Lung (tissue), 12 donors: ENCODE data around the gene MLF1. TPM values are rescaled to one million over a fixed set of nuclear protein-coding genes. Genes with fewer than 3 reads are reported as not detected.

ENCODE experiments used
- ATAC-seq: fragments of 200-7000 bp; cut with Tn5 transposase; one replicate; pipeline ENCODE4 v1.9.1; 2020; ENCODE audit warnings: moderate number of reproducible peaks; ENCODE audit not compliant: insufficient read depth, low FRiP score
- DNase-seq, 3 donors: peaks; one replicate each; pipeline ENCODE4 v3.0.0-alpha.2; 2013 to 2017
- H3K27ac ChIP-seq, 2 donors: one replicate each; pipeline ENCODE4 v1.5.1; 2013; ENCODE audit warnings: mild to moderate bottlenecking in 2 of 2, moderate library complexity in 2 of 2, control low read depth in 1 of 2, inconsistent platforms in 1 of 2, low read depth in 1 of 2, low read length in 1 of 2
- H3K27me3 ChIP-seq, 3 donors: one replicate each; pipeline ENCODE4 v1.5.1; 2013; ENCODE audit warnings: low read length in 2 of 3; ENCODE audit not compliant: control insufficient read depth in 3 of 3, insufficient read depth in 3 of 3
- H3K36me3 ChIP-seq, 4 donors: one replicate each; pipeline ENCODE4 v1.5.1; 2013; ENCODE audit warnings: low read length in 4 of 4, mild to moderate bottlenecking in 1 of 4, moderate library complexity in 1 of 4; ENCODE audit not compliant: control insufficient read depth in 4 of 4, insufficient read depth in 4 of 4
- H3K4me1 ChIP-seq, 5 donors: one replicate each; pipeline ENCODE4 v1.5.1; 2013; ENCODE audit warnings: low read length in 5 of 5, mild to moderate bottlenecking in 2 of 5, moderate library complexity in 1 of 5; ENCODE audit not compliant: control insufficient read depth in 5 of 5, insufficient read depth in 5 of 5
- H3K4me3 ChIP-seq: one replicate; pipeline ENCODE4 v1.5.1; 2013; ENCODE audit warnings: mild to moderate bottlenecking, control low read depth, moderate library complexity
- H3K9ac ChIP-seq, 2 donors: one replicate each; pipeline ENCODE4 v1.5.1; 2013; ENCODE audit warnings: low read length in 2 of 2, control low read depth in 1 of 2; ENCODE audit not compliant: insufficient read depth in 1 of 2
- H3K9me3 ChIP-seq, 4 donors: one replicate each; pipeline ENCODE4 v1.5.1; 2013; ENCODE audit warnings: low read length in 3 of 4, mild to moderate bottlenecking in 1 of 4, moderate library complexity in 1 of 4; ENCODE audit not compliant: control insufficient read depth in 4 of 4, insufficient read depth in 3 of 4
- CTCF ChIP-seq: IDR thresholded peaks from 2 replicates; pipeline ENCODE4 v1.5.1; 2012; ENCODE audit warnings: mild to moderate bottlenecking; ENCODE audit errors: control extremely low read depth, extremely low read depth
- WGBS, 2 donors: extraction: QIAGEN DNeasy Blood & Tissue Kit; methylation state at CpG; one replicate each; pipeline ENCODE4 v1.1.7; 2013; 5-methylcytosine and 5-hydroxymethylcytosine counted together
- polyA plus RNA-seq, 2 donors: library from polyadenylated mRNA; stranded (reverse); fragments of 200-250 nt; gene quantifications; one replicate each; pipeline ENCODE4 v1.2.1, GENCODE V29; 2013
- total RNA-seq, 2 donors: library from RNA; depleted of rRNA in 1 of 2; stranded (reverse); fragments of >200 nt in 1 of 2; gene quantifications; one replicate each; pipeline ENCODE4 v1.2.1, GENCODE V29; 2014 to 2021
- donor health status: control.
- donor health status: control.
- donor health status: Bipolar disorder and iron deficiency.
- donor health status: healthy.
- donor health status: DM: yes; HTN: yes; CAD: no.

MLF1 gene
- total and polyA plus RNA-seq, 4 donors, result 12.7 to 35.3 (median 26.0) TPM

GRCh38 chr3:158552124-158552523 lies 18.9 kb upstream of the MLF1 start:
- H3K27me3 ChIP-seq, result no peaks in the 10 kb centered on the region
- peaks cover 0 to 1% (median 0%) of the 10 kb centered on the region in 4 donors for H3K36me3 ChIP-seq
- no peak for TF ChIP-seq CTCF
- ATAC-seq (no peak), DNase-seq (no peak)
- no peak overlapping the region for H3K4me3 ChIP-seq
- peaks cover 0 to 15% (median 0%) of the 10 kb centered on the region in 5 donors for H3K4me1 ChIP-seq
- peaks cover 0 to 2% (median 0%) of the 10 kb centered on the region in 4 donors for H3K9me3 ChIP-seq
- no peak overlapping the region for H3K27ac ChIP-seq
- WGBS, 2 donors, result 90 to 93% methylated on average over 2 of the region's 2 CpGs
- H3K9ac ChIP-seq, result no peak overlapping the region

- peaks cover 0 to 3% (median 0%) of the 10 kb centered on the region in 5 donors for H3K4me1 ChIP-seq
- H3K9ac ChIP-seq, result no peak overlapping the region
- TF ChIP-seq CTCF, result no peak
- H3K27me3 ChIP-seq, result peaks cover 0 to 2% (median 0%) of the 10 kb centered on the region in 3 donors
- H3K9me3 ChIP-seq, result no peaks in the 10 kb centered on the region
- ATAC-seq (no peak), DNase-seq (no peak)
- H3K4me3 ChIP-seq, result no peak overlapping the region
- no peak overlapping the region for H3K27ac ChIP-seq
- H3K36me3 ChIP-seq, result no peaks in the 10 kb centered on the region
- 86 to 93% methylated on average over 4 of the region's 4 CpGs for WGBS, 2 donors
Observed at GRCh38 chr3:158559504-158559903, 11.5 kb upstream of the MLF1 start.

- Histone ChIP-seq H3K9me3 (no peaks in the 10 kb centered on the region), H3K4me1 (peaks cover 0 to 3% (median 0%) of the 10 kb centered on the region in 5 donors), H3K36me3 (no peaks in the 10 kb centered on the region), H3K27me3 (peaks cover 0 to 2% (median 0%) of the 10 kb centered on the region in 3 donors), H3K27ac (no peak overlapping the region), H3K9ac (no peak overlapping the region), H3K4me3 (no peak overlapping the region)
- 95 to 97% methylated on average over 1 of the region's 1 CpG for WGBS, 2 donors
- TF ChIP-seq CTCF, result no peak
- DNase-seq, result no peak
- ATAC-seq, result no peak
Observed at GRCh38 chr3:158560979-158561378, 10.0 kb upstream of the MLF1 start.

GRCh38 chr3:158562674-158563073 lies 8.3 kb upstream of the MLF1 start:
- WGBS, 2 donors, result 86 to 89% methylated on average over 5 of the region's 5 CpGs
- H3K4me1 ChIP-seq, result peaks cover 0 to 3% (median 0%) of the 10 kb centered on the region in 5 donors
- ATAC-seq, result no peak
- DNase-seq, result no peak
- TF ChIP-seq CTCF, result no peak
- no peak overlapping the region for H3K9ac ChIP-seq
- H3K27me3 ChIP-seq, result no peaks in the 10 kb centered on the region
- no peak overlapping the region for H3K4me3 ChIP-seq
- H3K27ac ChIP-seq, result no peak overlapping the region
- H3K36me3 ChIP-seq, result no peaks in the 10 kb centered on the region
- no peaks in the 10 kb centered on the region for H3K9me3 ChIP-seq
